Mucosa of rectum (tissue), 2 donors: ENCODE data around the gene CC2D2A.
"Not testable (repeated sequence)": the region's sequence is repeated elsewhere in the genome, so short reads cannot be mapped to it uniquely, and the experiment has no call there.

Experiments
- H3K27ac ChIP-seq, 2 donors: one replicate each; pipeline ENCODE4 v1.7.0; 2013; ENCODE audit warnings: inconsistent platforms in 2 of 2, low read depth in 2 of 2, low read length in 2 of 2
- H3K27me3 ChIP-seq, 2 donors: one replicate each; pipeline ENCODE4 v1.7.0; 2013; ENCODE audit warnings: low read length in 2 of 2; ENCODE audit not compliant: control insufficient read depth in 2 of 2, insufficient read depth in 2 of 2
- H3K36me3 ChIP-seq, 2 donors: one replicate each; pipeline ENCODE4 v1.7.0; 2013; ENCODE audit warnings: low read length in 2 of 2; ENCODE audit not compliant: control insufficient read depth in 2 of 2, insufficient read depth in 2 of 2
- H3K4me1 ChIP-seq, 2 donors: one replicate each; pipeline ENCODE4 v1.7.0; 2013; ENCODE audit warnings: low read length in 2 of 2, mild to moderate bottlenecking in 1 of 2; ENCODE audit not compliant: control insufficient read depth in 2 of 2, insufficient read depth in 2 of 2
- H3K4me3 ChIP-seq, 2 donors: one replicate each; pipeline ENCODE4 v1.7.0; 2013; ENCODE audit warnings: low read length in 2 of 2
- H3K9ac ChIP-seq, 2 donors: one replicate each; pipeline ENCODE4 v1.7.0; 2013; ENCODE audit warnings: low read length in 2 of 2, low read depth in 1 of 2, mild to moderate bottlenecking in 1 of 2
- H3K9me3 ChIP-seq, 2 donors: one replicate each; pipeline ENCODE4 v1.7.0; 2013; ENCODE audit warnings: low read length in 2 of 2; ENCODE audit not compliant: control insufficient read depth in 2 of 2
- donor health status: healthy.
- donor health status: Normal muscosa, but diverticular disease.

The CC2D2A gene

DNA sequence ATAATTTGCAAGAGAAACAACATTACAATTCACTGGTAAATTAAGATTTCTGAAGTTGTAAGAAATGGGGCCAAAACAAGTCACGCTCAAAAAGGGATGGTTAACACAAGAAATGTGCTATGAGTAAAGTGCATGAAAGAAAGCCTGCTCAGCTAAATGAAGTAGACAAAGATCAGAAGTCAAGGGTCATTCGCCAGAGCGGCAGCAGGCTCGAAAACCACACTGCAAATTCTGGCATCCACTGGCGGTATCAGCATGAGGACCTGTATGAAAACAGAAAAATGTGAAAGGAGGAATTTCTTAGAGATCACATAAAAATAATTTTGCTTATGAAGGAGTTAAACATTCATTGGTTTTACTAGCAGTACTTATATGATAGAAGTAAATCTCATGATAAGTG, 135.9 kb downstream of the CC2D2A start:
- H3K36me3 ChIP-seq = peaks cover 6 to 16% of the 10 kb centered on the region in 2 donors
- H3K4me1 ChIP-seq = no peaks in the 10 kb centered on the region
- H3K4me3 ChIP-seq = no peak overlapping the region
- no peaks in the 10 kb centered on the region for H3K9me3 ChIP-seq
- H3K9ac ChIP-seq = no peak overlapping the region
- no peaks in the 10 kb centered on the region for H3K27me3 ChIP-seq
- no peak overlapping the region for H3K27ac ChIP-seq

- Histone ChIP-seq H3K9ac (no peak overlapping the region), H3K4me3 (no peak overlapping the region), H3K4me1 (no peaks in the 10 kb centered on the region), H3K27ac (no peak overlapping the region), H3K27me3 (no peaks in the 10 kb centered on the region), H3K36me3 (peaks cover 6 to 10% of the 10 kb centered on the region in 2 donors), H3K9me3 (no peaks in the 10 kb centered on the region)
Measured at GRCh38 chr4:15610855-15611254, 141.2 kb downstream of the CC2D2A start.

GRCh38 chr4:15612136-15612535, 142.5 kb downstream of the CC2D2A start:
- H3K9me3 ChIP-seq = no peaks in the 10 kb centered on the region
- no peaks in the 10 kb centered on the region for H3K4me1 ChIP-seq
- no peak overlapping the region for H3K9ac ChIP-seq
- no peak overlapping the region for H3K4me3 ChIP-seq
- H3K36me3 ChIP-seq = peaks cover 6 to 10% of the 10 kb centered on the region in 2 donors
- H3K27me3 ChIP-seq = no peaks in the 10 kb centered on the region
- no peak overlapping the region for H3K27ac ChIP-seq

- H3K4me3 ChIP-seq, H3K9ac ChIP-seq, H3K27ac ChIP-seq, H3K36me3 ChIP-seq, H3K27me3 ChIP-seq, H3K9me3 ChIP-seq, H3K4me1 ChIP-seq: not testable (repeated sequence)
Measured at GRCh38 chr4:15614891-15615290, 145.2 kb downstream of the CC2D2A start.

DNA sequence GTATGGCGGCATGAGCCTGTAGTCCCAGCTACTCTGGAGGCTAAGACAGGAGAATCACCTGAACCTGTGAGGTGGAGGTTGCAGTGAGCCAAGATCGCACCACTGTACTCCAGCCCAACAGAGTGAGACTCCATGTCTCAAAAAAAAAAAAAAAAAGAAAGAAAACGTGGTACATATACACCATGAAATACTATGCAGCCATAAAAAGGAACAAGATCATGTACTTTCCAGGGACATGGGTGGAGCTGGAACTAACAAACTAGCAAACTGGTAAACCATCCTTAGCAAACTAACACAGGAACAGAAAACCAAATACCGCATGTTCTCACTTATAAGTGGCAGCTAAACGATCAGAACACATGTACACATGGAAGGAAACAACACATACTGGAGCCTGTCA, 147.7 kb downstream of the CC2D2A start:
- not testable (repeated sequence) for H3K27me3 ChIP-seq, H3K4me3 ChIP-seq, H3K9ac ChIP-seq, H3K36me3 ChIP-seq, H3K27ac ChIP-seq, H3K9me3 ChIP-seq, H3K4me1 ChIP-seq

DNA sequence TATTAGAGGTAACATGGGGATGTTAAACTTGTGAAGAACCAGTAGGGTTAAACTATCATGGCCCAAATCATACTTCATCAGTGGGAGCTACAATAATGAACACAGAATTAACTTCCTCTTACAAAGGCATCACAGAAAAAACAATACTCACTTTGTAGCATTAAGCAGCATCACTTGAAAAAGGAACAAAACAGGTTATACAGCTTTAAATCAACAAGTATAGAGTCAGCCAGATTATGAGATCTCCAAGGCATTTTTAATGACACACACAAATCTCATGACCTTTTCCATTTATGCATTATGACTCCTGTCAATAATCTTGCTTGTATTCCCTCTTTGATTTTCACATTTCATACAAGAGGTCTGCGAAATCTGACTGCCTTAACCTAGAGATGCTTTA, 167.1 kb downstream of the CC2D2A start:
- H3K4me1 ChIP-seq = no peaks in the 10 kb centered on the region
- H3K9ac ChIP-seq = no peak overlapping the region
- H3K4me3 ChIP-seq = no peak overlapping the region
- H3K27ac ChIP-seq = no peak overlapping the region
- no peaks in the 10 kb centered on the region for H3K9me3 ChIP-seq
- peaks cover 34 to 35% of the 10 kb centered on the region in 2 donors for H3K36me3 ChIP-seq
- H3K27me3 ChIP-seq = no peaks in the 10 kb centered on the region

DNA sequence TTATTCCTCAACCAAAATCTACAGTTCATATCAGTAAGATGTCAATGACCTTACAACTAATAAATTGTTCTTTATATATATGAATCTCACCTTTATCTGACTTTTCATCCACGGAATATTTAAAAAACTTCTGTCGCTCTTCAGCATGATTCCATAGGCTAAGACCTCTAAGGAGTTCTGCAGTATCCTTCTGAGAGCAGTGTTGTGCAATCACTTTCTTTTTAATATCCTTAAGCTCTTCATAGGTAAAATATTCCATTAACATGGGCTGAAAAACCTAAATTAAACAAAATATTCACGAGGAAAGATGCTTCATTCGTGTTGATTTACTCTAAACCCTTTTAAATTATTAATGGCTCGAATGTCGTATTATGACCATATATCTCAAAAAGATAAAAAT, 168.7 kb downstream of the CC2D2A start:
- H3K9ac ChIP-seq = no peak overlapping the region
- H3K27me3 ChIP-seq = no peaks in the 10 kb centered on the region
- H3K27ac ChIP-seq = no peak overlapping the region
- H3K4me1 ChIP-seq = no peaks in the 10 kb centered on the region
- no peak overlapping the region for H3K4me3 ChIP-seq
- H3K9me3 ChIP-seq = no peaks in the 10 kb centered on the region
- H3K36me3 ChIP-seq = peaks cover 29 to 31% of the 10 kb centered on the region in 2 donors

- Histone ChIP-seq H3K9ac (no peak overlapping the region), H3K9me3 (no peaks in the 10 kb centered on the region), H3K36me3 (no peaks in the 10 kb centered on the region), H3K27me3 (no peaks in the 10 kb centered on the region), H3K4me1 (peaks cover 11 to 15% of the 10 kb centered on the region in 2 donors), H3K27ac (no peak overlapping the region), H3K4me3 (no peak overlapping the region)
Measured at GRCh38 chr4:15648600-15648999, 178.9 kb downstream of the CC2D2A start.

DNA sequence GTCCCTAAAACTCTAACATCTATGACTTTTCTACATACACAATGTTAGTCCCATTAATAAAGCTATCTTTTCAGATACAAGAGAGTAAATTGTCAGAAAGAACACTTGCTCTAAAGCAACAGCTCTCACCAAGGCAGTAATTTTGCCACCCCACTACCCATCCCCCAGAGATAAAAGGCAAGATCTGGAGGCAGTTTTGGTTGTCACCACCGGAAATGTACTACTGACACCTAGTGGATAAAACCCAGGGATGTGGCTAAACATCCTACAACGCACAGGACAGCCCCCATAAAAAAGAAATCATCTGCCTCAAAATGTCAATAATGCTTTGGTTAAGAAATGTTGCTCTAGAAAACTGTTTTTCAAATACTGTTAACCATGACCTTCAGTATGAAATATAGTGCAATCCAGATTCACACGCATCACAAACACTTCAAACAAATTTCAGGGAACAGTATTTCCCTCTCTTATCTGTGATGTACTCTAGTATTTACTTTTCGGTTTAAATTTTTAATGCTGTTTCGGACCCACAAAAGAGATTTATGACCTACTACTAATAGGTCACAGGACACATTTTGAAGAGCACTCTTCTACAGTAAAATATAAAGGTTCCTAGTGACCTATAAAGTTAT, 180.3 kb downstream of the CC2D2A start:
- no peaks in the 10 kb centered on the region for H3K36me3 ChIP-seq
- H3K27me3 ChIP-seq = no peaks in the 10 kb centered on the region
- H3K4me1 ChIP-seq = peaks cover 11 to 21% of the 10 kb centered on the region in 2 donors
- H3K9me3 ChIP-seq = no peaks in the 10 kb centered on the region
- H3K4me3 ChIP-seq = no peak overlapping the region
- no peak overlapping the region for H3K9ac ChIP-seq
- no peak overlapping the region for H3K27ac ChIP-seq
